Measurements from ENCODE around the gene ARID4B.

Gene ARID4B

GRCh38 chr1:235149824-235150223 lies 178.2 kb downstream of the ARID4B start:
- H3K27me3 ChIP-seq (ENCODE audit: insufficient read depth, low read length), result no peaks in the 10 kb centered on the region
- no peak overlapping the region for H3K4me3 ChIP-seq (ENCODE audit: low read depth, low read length, poor library complexity, severe bottlenecking)
- peaks cover 95% of the 10 kb centered on the region for H3K36me3 ChIP-seq (ENCODE audit: insufficient read depth, low read length)
- no peak overlapping the region for H3K4me2 ChIP-seq (ENCODE audit: low read length)
- TF ChIP-seq CTCF (IDR thresholded peaks at IDR 0.05; ENCODE audit: low read length) (no peak), EZH2 (IDR thresholded peaks at IDR 0.05; ENCODE audit: borderline replicate concordance, low read length) (no peak)
- H3K9me3 ChIP-seq (ENCODE audit: low read length), result no peaks in the 10 kb centered on the region
- H2AFZ ChIP-seq (ENCODE audit: low read length), result no peak overlapping the region
- no peak overlapping the region for H3K9ac ChIP-seq (ENCODE audit: low read length)
- no peaks in the 10 kb centered on the region for H4K20me1 ChIP-seq (ENCODE audit: insufficient read depth, low read length)
- no peak overlapping the region for H3K27ac ChIP-seq (ENCODE audit: low read depth, low read length, poor library complexity, severe bottlenecking)
- H3K9me2 ChIP-seq (ENCODE audit: low read depth, low read length), result no peaks in the 10 kb centered on the region
- 0 out of 2 replicates have a peak, but pooled peaks cover 3% of the 10 kb centered on the region for H3F3A ChIP-seq (ENCODE audit: insufficient read depth, low read length)
- no peaks in the 10 kb centered on the region for H3K4me1 ChIP-seq (ENCODE audit: insufficient read depth, low read length, severe bottlenecking)
- H3K79me2 ChIP-seq (ENCODE audit: insufficient read depth, low read length), result no peaks in the 10 kb centered on the region

GRCh38 chr1:235147269-235147668 lies 180.7 kb downstream of the ARID4B start:
- H3K4me3 ChIP-seq (ENCODE audit: low read depth, low read length, poor library complexity, severe bottlenecking), result no peak overlapping the region
- H3K27me3 ChIP-seq (ENCODE audit: insufficient read depth, low read length), result no peaks in the 10 kb centered on the region
- no peak overlapping the region for H2AFZ ChIP-seq (ENCODE audit: low read length)
- no peaks in the 10 kb centered on the region for H4K20me1 ChIP-seq (ENCODE audit: insufficient read depth, low read length)
- H3K79me2 ChIP-seq (ENCODE audit: insufficient read depth, low read length), result no peaks in the 10 kb centered on the region
- no peaks in the 10 kb centered on the region for H3K9me3 ChIP-seq (ENCODE audit: low read length)
- H3F3A ChIP-seq (ENCODE audit: insufficient read depth, low read length), result 0 out of 2 replicates have a peak, but pooled peaks cover 3% of the 10 kb centered on the region
- TF ChIP-seq CTCF (IDR thresholded peaks at IDR 0.05; ENCODE audit: low read length), result no peak
- no peak for TF ChIP-seq EZH2 (IDR thresholded peaks at IDR 0.05; ENCODE audit: borderline replicate concordance, low read length)
- H3K9ac ChIP-seq (ENCODE audit: low read length), result no peak overlapping the region
- H3K36me3 ChIP-seq (ENCODE audit: insufficient read depth, low read length), result peaks cover 96% of the 10 kb centered on the region
- no peak overlapping the region for H3K27ac ChIP-seq (ENCODE audit: low read depth, low read length, poor library complexity, severe bottlenecking)
- H3K9me2 ChIP-seq (ENCODE audit: low read depth, low read length), result no peaks in the 10 kb centered on the region
- H3K4me2 ChIP-seq (ENCODE audit: low read length), result no peak overlapping the region
- H3K4me1 ChIP-seq (ENCODE audit: insufficient read depth, low read length, severe bottlenecking), result no peaks in the 10 kb centered on the region

GRCh38 chr1:235145639-235146038 lies 182.3 kb downstream of the ARID4B start:
- H3K4me1 ChIP-seq (ENCODE audit: insufficient read depth, low read length, severe bottlenecking), result no peaks in the 10 kb centered on the region
- H2AFZ ChIP-seq (ENCODE audit: low read length), result no peak overlapping the region
- TF ChIP-seq EZH2 (IDR thresholded peaks at IDR 0.05; ENCODE audit: borderline replicate concordance, low read length) (no peak), CTCF (IDR thresholded peaks at IDR 0.05; ENCODE audit: low read length) (no peak)
- no peak overlapping the region for H3K4me3 ChIP-seq (ENCODE audit: low read depth, low read length, poor library complexity, severe bottlenecking)
- 0 out of 2 replicates have a peak, but pooled peaks cover 3% of the 10 kb centered on the region for H3F3A ChIP-seq (ENCODE audit: insufficient read depth, low read length)
- no peak overlapping the region for H3K9ac ChIP-seq (ENCODE audit: low read length)
- no peaks in the 10 kb centered on the region for H3K9me2 ChIP-seq (ENCODE audit: low read depth, low read length)
- H3K27me3 ChIP-seq (ENCODE audit: insufficient read depth, low read length), result no peaks in the 10 kb centered on the region
- no peaks in the 10 kb centered on the region for H3K9me3 ChIP-seq (ENCODE audit: low read length)
- peaks cover 88% of the 10 kb centered on the region for H3K36me3 ChIP-seq (ENCODE audit: insufficient read depth, low read length)
- no peaks in the 10 kb centered on the region for H4K20me1 ChIP-seq (ENCODE audit: insufficient read depth, low read length)
- H3K27ac ChIP-seq (ENCODE audit: low read depth, low read length, poor library complexity, severe bottlenecking), result no peak overlapping the region
- H3K4me2 ChIP-seq (ENCODE audit: low read length), result no peak overlapping the region
- H3K79me2 ChIP-seq (ENCODE audit: insufficient read depth, low read length), result no peaks in the 10 kb centered on the region
